Psoas muscle (tissue), 8 donors: ENCODE data around the gene SLC39A10. TPM values are rescaled to one million over a fixed set of nuclear protein-coding genes. Genes with fewer than 3 reads are reported as not detected.

ENCODE experiments used
- ATAC-seq, 4 donors: fragments of 200-7000 bp; cut with Tn5 transposase; one replicate each; pipeline ENCODE4 v1.9.1; 2020; ENCODE audit warnings: moderate library complexity in 3 of 4, mild to moderate bottlenecking in 2 of 4
- DNase-seq, 2 donors: peaks; one replicate each; pipeline ENCODE4 v3.0.0-alpha.2; 2020
- H3K27ac ChIP-seq: fragments of 200-600 bp; one replicate; pipeline ENCODE4 v1.8.0; 2022
- H3K27me3 ChIP-seq, 3 donors: fragments of 200-600 bp in 1 of 3; one replicate each; pipeline versions ENCODE4 v1.6.1 to v1.8.0; 2013 to 2022; ENCODE audit warnings: low read length in 2 of 3, mild to moderate bottlenecking in 2 of 3, moderate library complexity in 1 of 3; ENCODE audit not compliant: insufficient read depth in 3 of 3
- H3K36me3 ChIP-seq, 2 donors: fragments of 200-600 bp in 1 of 2; one replicate each; pipeline versions ENCODE4 v1.6.1 to v1.8.0; 2013 to 2022; ENCODE audit warnings: low read depth in 1 of 2, mild to moderate bottlenecking in 1 of 2, moderate library complexity in 1 of 2; ENCODE audit not compliant: insufficient read depth in 1 of 2
- H3K4me1 ChIP-seq: fragments of 200-600 bp; one replicate; pipeline ENCODE4 v1.8.0; 2022
- H3K4me3 ChIP-seq: fragments of 200-600 bp; one replicate; pipeline ENCODE4 v1.8.0; 2022; ENCODE audit warnings: mild to moderate bottlenecking
- H3K9me3 ChIP-seq: fragments of 200-600 bp; one replicate; pipeline ENCODE4 v1.8.0; 2022
- CTCF ChIP-seq: fragments of 200-600 bp; IDR thresholded peaks from one replicate; pipeline ENCODE4 v1.8.0; 2022; ENCODE audit warnings: antibody characterized with exemption
- WGBS, 3 donors: extraction: QIAGEN DNeasy Blood & Tissue Kit; methylation state at CpG; one replicate each; pipeline versions ENCODE4 v1.1.6 to v1.1.7; 2013; 5-methylcytosine and 5-hydroxymethylcytosine counted together
- intact Hi-C, 2 donors: fragments of 100-400 bp; cut with DNase I; formaldehyde crosslinking; loops; one replicate each; pipeline versions ENCODE4 v1.11.0 to v1.14.2; 2022
- polyA plus RNA-seq, 3 donors: library from polyadenylated mRNA; stranded (reverse); fragments of 200-250 nt; gene quantifications; one replicate each; pipeline ENCODE4 v1.2.3, GENCODE V29; 2013
- total RNA-seq, 4 donors: library from RNA; stranded (reverse); fragmentation: NEBNext Ultra II Directional in 2 of 4; extraction: Animal tissue kit (Norgen Biotek cat#: 25700) in 2 of 4; gene quantifications; one replicate each; pipeline versions ENCODE4 v1.2.1 to v1.2.4, GENCODE V29; 2021 to 2023
- donor health status: healthy with polysubstance abuse.
- donor health status: DM: no; HTN: no; CAD: no; lungs with moderate emphysema.
- donor health status: Bipolar disorder and iron deficiency.
- donor health status: healthy.
- donor health status: DM: yes; HTN: yes; CAD: no.
- donor health status: DM: no; HTN: no; CAD: no.
- donor health status: DM: no; HTN: no; CAD: no.
- donor health status: DM: yes; HTN: yes; CAD: no.

The SLC39A10 gene
- total and polyA plus RNA-seq, 7 donors, result 0.98 to 7.7 (median 3.8) TPM

- Histone ChIP-seq H3K9me3 (peaks cover 11% of the 10 kb centered on the region), H3K4me1 (no peaks in the 10 kb centered on the region), H3K36me3 (no peaks in the 10 kb centered on the region), H3K27me3 (no peaks in the 10 kb centered on the region), H3K27ac (no peak overlapping the region), H3K4me3 (no peak overlapping the region)
- intact Hi-C loops, result no loop called here
- DNase-seq, result no peak
- no peak for ATAC-seq
- TF ChIP-seq CTCF, result no peak
- WGBS, 3 donors, result 93 to 97% (median 95%) methylated on average over 1 of the region's 1 CpG
Measured at GRCh38 chr2:195696012-195696411, 39.0 kb downstream of the SLC39A10 start.

GRCh38 chr2:195697681-195698220 lies 40.7 kb downstream of the SLC39A10 start:
- H3K27ac ChIP-seq, result no peak overlapping the region
- H3K4me3 ChIP-seq, result no peak overlapping the region
- intact Hi-C loops, result no loop called here
- DNase-seq, result no peak
- H3K27me3 ChIP-seq, result no peaks in the 10 kb centered on the region
- no peak for TF ChIP-seq CTCF
- H3K36me3 ChIP-seq, result no peaks in the 10 kb centered on the region
- WGBS, 3 donors, result 93 to 95% (median 93%) methylated on average over 3 of the region's 3 CpGs
- H3K4me1 ChIP-seq, result no peaks in the 10 kb centered on the region
- no peak for ATAC-seq
- H3K9me3 ChIP-seq, result peaks cover 8% of the 10 kb centered on the region

- Histone ChIP-seq H3K4me1 (no peaks in the 10 kb centered on the region), H3K4me3 (no peak overlapping the region), H3K9me3 (peaks cover 8% of the 10 kb centered on the region), H3K27ac (no peak overlapping the region), H3K36me3 (no peaks in the 10 kb centered on the region), H3K27me3 (no peaks in the 10 kb centered on the region)
- DNase-seq (no peak), ATAC-seq (no peak)
- WGBS, 3 donors, result 66 to 86% (median 85%) methylated on average over 3 of the region's 3 CpGs
- intact Hi-C loops, result no loop called here
- TF ChIP-seq CTCF, result no peak
Measured at GRCh38 chr2:195700480-195700879, 43.5 kb downstream of the SLC39A10 start.

- TF ChIP-seq CTCF, result no peak
- no peaks in the 10 kb centered on the region for H3K4me1 ChIP-seq
- H3K4me3 ChIP-seq, result no peak overlapping the region
- 84 to 87% (median 86%) methylated on average over 5 of the region's 5 CpGs for WGBS, 3 donors
- H3K9me3 ChIP-seq, result no peaks in the 10 kb centered on the region
- intact Hi-C loops, result no loop called here
- H3K36me3 ChIP-seq, result peaks cover 0 to 2% of the 10 kb centered on the region in 2 donors
- no peak for ATAC-seq
- DNase-seq, result no peak
- no peaks in the 10 kb centered on the region for H3K27me3 ChIP-seq
- no peak overlapping the region for H3K27ac ChIP-seq
Measured at GRCh38 chr2:195706161-195706900, 49.3 kb downstream of the SLC39A10 start.
